ENCODE data around the gene RETSAT.

The RETSAT gene

DNA sequence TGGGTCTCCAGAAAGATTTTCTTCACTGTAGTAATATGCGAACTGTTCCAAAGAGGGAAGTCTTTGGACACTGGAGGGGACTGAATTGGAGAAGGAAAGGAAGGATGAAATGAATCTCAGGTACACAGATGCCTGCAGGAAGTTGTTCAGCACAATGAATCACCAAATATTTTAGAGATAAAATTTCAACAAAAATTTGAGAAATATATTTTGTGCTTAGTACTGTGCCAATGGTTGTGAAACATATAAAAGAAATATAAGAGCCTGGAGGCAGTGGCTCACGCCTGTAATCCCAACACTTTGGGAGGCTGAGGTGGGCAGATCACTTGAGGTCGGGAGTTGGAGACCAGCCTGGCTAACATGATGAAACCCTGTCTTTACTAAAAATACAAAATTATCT lies 3.4 kb upstream of the RETSAT start:
- DNase-seq (ENCODE audit: extremely low read depth, insufficient read length): no peak
- Histone ChIP-seq H3K36me3 (ENCODE audit: control insufficient read depth, insufficient read depth, low read length) (peaks cover 4% of the 10 kb centered on the region), H3K4me3 (replicated peaks; ENCODE audit: low read depth, low read length) (no peak overlapping the region), H3K27me3 (replicated peaks; ENCODE audit: control insufficient read depth, insufficient read depth, low read length) (no peaks in the 10 kb centered on the region)
- no peak for TF ChIP-seq CTCF (IDR thresholded peaks at IDR 0.05; ENCODE audit: insufficient read depth, low read length, poor library complexity, severe bottlenecking)

GRCh38 chr2:85356186-85356585 lies 1.9 kb upstream of the RETSAT start:
- Histone ChIP-seq H3K4me3 (replicated peaks; ENCODE audit: low read depth, low read length) (no peak overlapping the region), H3K27me3 (replicated peaks; ENCODE audit: control insufficient read depth, insufficient read depth, low read length) (no peaks in the 10 kb centered on the region), H3K36me3 (ENCODE audit: control insufficient read depth, insufficient read depth, low read length) (peaks cover 7% of the 10 kb centered on the region)
- no peak for DNase-seq (ENCODE audit: extremely low read depth, insufficient read length)
- no peak for TF ChIP-seq CTCF (IDR thresholded peaks at IDR 0.05; ENCODE audit: insufficient read depth, low read length, poor library complexity, severe bottlenecking)

DNA sequence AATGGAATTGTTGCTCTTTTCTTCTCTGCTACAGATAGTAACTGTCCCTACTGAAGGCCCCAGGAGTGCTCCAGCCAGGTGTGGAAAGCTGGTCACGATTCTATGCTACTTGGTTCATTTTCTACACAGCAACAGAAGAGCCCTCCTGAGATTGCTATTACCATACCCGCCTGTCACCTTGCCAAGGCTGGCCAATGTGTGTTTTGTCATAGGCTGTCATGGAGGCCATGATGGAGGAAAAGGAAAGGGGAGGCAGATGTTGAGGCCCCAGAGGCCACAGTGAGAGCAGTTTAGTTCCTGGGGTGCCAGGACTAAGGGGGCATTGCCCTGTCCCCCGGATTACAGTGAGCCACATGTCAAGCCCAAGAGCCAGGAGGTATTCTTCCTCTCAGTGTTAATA lies 1.2 kb upstream of the RETSAT start:
- H3K4me3 ChIP-seq (replicated peaks; ENCODE audit: low read depth, low read length): peak overlapping the region; percentile 93
- no peak for DNase-seq (ENCODE audit: extremely low read depth, insufficient read length)
- H3K36me3 ChIP-seq (ENCODE audit: control insufficient read depth, insufficient read depth, low read length): peaks cover 11% of the 10 kb centered on the region
- no peak for TF ChIP-seq CTCF (IDR thresholded peaks at IDR 0.05; ENCODE audit: insufficient read depth, low read length, poor library complexity, severe bottlenecking)
- no peaks in the 10 kb centered on the region for H3K27me3 ChIP-seq (replicated peaks; ENCODE audit: control insufficient read depth, insufficient read depth, low read length)

DNA sequence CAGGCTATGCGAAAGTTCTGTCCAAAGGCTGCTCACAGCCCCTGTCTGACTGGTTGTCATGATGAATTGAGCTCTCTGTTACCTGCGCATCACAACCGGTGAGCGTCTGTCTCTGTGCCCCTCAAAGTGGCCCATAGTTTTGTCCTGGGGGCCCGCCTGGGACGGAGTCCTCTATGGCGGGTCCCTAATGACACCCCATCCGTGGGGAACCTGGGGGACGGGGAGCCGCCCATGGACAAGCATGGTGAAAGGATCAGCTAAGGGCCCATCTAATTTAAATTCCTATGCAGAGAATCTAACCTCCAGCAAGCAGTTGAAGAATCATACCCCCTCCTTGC lies 714 bp upstream of the RETSAT start:
- no peak for DNase-seq (ENCODE audit: extremely low read depth, insufficient read length)
- Histone ChIP-seq H3K4me3 (replicated peaks; ENCODE audit: low read depth, low read length) (peak overlapping the region; percentile 93), H3K27me3 (replicated peaks; ENCODE audit: control insufficient read depth, insufficient read depth, low read length) (no peaks in the 10 kb centered on the region), H3K36me3 (ENCODE audit: control insufficient read depth, insufficient read depth, low read length) (peaks cover 13% of the 10 kb centered on the region)
- no peak for TF ChIP-seq CTCF (IDR thresholded peaks at IDR 0.05; ENCODE audit: insufficient read depth, low read length, poor library complexity, severe bottlenecking)

DNA sequence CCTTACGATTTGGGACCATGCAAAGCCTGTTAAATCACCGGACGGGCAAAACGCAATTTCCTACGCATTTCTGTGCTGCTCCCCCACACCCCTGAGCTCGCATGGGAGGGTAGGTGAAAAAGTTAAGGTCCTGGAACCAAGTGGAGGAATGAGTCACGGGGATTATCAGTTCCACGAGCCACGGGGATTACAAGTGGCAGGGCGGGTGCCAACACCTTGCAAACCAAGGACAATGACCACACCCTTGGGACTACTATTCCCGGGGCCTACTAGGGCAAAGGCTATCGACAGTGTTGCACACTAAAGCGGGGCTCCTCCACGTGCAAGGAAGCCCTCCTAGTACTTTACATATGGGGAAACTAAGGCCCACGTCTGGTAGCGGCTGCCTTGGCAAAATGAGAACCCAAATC lies 447 bp downstream of the RETSAT start:
- no peak for DNase-seq (ENCODE audit: extremely low read depth, insufficient read length)
- Histone ChIP-seq H3K27me3 (replicated peaks; ENCODE audit: control insufficient read depth, insufficient read depth, low read length) (no peaks in the 10 kb centered on the region), H3K4me3 (replicated peaks; ENCODE audit: low read depth, low read length) (peak overlapping the region; percentile 93), H3K36me3 (ENCODE audit: control insufficient read depth, insufficient read depth, low read length) (peaks cover 22% of the 10 kb centered on the region)
- no peak for TF ChIP-seq CTCF (IDR thresholded peaks at IDR 0.05; ENCODE audit: insufficient read depth, low read length, poor library complexity, severe bottlenecking)

DNA sequence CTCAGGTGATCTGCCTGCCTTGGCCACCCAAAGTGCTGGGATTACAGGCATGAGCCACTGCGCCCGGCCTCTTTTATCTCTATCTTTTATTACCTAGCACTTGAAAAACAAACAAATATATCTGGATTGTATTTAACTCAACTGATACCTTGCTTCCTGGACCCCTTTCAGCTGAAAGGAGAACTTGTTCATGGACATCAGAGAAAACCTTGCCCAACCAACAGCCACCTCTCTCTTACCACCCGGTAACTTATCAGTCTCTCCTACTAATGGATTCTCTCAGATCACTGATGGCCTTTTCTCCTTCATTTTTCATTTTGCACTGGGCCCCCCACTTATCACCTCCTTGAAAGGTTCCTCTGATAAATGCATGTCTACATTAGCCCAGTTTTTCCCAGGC lies 6.7 kb downstream of the RETSAT start:
- DNase-seq (ENCODE audit: extremely low read depth, insufficient read length): no peak
- Histone ChIP-seq H3K4me3 (replicated peaks; ENCODE audit: low read depth, low read length) (no peak overlapping the region), H3K27me3 (replicated peaks; ENCODE audit: control insufficient read depth, insufficient read depth, low read length) (no peaks in the 10 kb centered on the region), H3K36me3 (ENCODE audit: control insufficient read depth, insufficient read depth, low read length) (peaks cover 32% of the 10 kb centered on the region)
- TF ChIP-seq CTCF (IDR thresholded peaks at IDR 0.05; ENCODE audit: insufficient read depth, low read length, poor library complexity, severe bottlenecking): no peak

Data from GM06990 (cell line).